ENCODE measurements around the gene TULP1.
"Not testable (repeated sequence)": the region's sequence is repeated elsewhere in the genome, so short reads cannot be mapped to it uniquely, and the experiment has no call there.

The TULP1 gene

GRCh38 chr6:35512740-35513139, at the start of gene TULP1:
Gene TULP1 (minus strand): TSS chr6:35512896. CDS start chr6:35512858, 38 bp downstream.
- DNase-seq, result no peak

GRCh38 chr6:35562060-35562459, 49.4 kb upstream of the TULP1 start:
- DNase-seq, result no peak

- no peak for DNase-seq
Measured at GRCh38 chr6:35561113-35561512, 48.4 kb upstream of the TULP1 start.

DNA sequence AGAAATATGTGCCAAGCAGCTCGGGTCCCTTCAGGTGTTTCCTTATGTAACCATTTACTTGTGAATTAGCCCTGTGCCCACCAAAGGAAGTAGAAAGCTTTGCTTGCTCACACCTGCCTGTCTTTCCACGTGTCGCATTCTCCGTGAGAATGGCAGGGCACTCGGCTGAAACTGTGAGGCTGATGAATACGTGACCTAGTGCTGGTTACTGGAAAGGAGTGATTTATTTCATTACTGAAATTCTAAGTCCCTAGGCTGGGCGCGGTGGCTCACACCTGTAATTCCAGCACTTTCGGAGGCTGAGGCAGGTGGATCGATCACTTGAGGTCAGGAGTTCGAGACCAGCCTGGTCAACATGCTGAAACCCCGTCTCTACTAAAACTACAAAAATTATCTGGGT, 45.9 kb upstream of the TULP1 start:
- DNase-seq, result no peak

- DNase-seq, result no peak
Measured at GRCh38 chr6:35557239-35557638, 44.5 kb upstream of the TULP1 start.

- DNase-seq, result no peak
Measured at GRCh38 chr6:35554811-35555210, 42.1 kb upstream of the TULP1 start.

GRCh38 chr6:35553315-35553714, 40.6 kb upstream of the TULP1 start:
- no peak for DNase-seq

GRCh38 chr6:35552285-35552917, 39.7 kb upstream of the TULP1 start:
- peak; percentile 83 for DNase-seq

DNA sequence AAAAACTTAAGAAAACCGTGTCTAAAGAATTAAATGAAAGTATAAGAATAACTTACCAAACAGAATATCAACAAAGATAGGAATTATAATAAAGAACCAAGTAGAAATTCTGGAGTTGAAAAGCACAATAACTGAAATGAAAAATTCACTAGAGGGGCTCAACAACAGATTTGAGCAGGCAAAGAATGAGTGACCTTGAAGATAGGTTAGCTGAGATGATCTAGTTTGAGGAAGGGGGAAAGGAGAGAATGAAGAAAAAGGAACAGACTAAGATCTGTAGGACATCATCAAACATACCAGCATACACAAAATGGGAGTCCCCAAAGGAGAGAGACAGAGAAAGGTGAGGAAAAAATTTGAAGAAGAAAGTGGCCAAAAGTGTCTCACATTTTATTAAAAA, 37.7 kb upstream of the TULP1 start:
- no peak for DNase-seq

DNA sequence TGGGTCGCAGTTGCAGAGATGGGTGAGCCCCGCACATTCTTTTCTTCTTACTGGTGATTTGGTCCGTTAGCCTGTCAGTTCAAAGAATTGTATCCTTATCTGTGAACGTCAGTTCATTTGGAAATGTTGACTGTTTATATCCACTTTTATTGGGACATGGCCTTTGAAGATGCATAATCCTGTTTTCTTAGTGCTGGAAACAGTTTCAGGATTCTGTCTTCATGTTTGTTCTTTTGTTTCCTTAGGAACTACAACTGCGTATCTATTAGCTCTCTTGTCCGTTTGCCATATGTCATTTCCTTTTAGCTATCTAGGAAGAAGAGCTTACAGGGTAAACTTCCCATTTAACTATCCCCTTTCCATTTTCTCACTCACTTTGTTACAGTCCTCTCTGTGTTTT, 35.0 kb upstream of the TULP1 start:
- DNase-seq, result no peak

GRCh38 chr6:35544769-35545361, 32.2 kb upstream of the TULP1 start:
- no peak for DNase-seq

- no peak for DNase-seq
Measured at GRCh38 chr6:35543459-35544193, 30.9 kb upstream of the TULP1 start.

DNA sequence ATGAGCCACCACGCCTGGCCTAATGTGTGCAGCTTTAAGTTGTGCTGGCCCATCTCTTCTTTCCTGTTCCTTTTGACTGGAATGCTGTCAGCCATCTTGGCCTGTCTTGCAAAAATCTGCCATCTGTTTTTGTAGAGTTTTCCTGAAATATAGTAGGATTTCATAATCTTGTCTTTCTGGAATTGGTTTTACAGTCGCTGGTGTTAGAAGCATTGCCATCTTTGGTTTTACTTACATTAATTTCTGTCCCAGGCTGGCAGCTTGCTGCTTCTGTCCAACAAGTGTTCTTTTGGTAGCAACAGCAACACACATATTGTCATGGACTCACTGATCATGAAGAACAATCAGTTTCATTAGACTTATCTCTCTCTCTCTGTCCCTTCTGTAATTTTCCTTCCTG, 29.1 kb upstream of the TULP1 start:
- DNase-seq, result no peak

DNA sequence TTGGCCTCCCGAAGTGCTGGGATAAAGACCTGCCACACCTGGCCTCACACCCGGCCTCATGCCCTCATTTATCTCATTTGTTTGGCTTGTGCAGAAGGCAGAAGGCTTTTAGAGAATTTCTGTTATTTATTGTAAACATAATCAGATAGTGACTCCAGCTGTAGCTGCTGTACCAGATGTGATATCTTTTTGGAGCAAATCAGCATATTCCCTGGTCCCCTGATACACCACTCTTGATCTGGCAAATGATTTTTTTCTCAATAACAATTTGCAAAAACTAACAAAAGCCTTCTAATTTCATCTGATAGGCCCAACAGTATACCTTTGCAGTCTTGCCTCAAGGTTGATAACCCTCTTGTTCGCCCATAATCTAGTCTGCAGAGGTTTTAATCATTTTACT, 26.5 kb upstream of the TULP1 start:
- no peak for DNase-seq

GRCh38 chr6:35535847-35536246, 23.2 kb upstream of the TULP1 start:
- not testable (repeated sequence) for DNase-seq

- no peak for DNase-seq
Measured at GRCh38 chr6:35534407-35535170, 21.9 kb upstream of the TULP1 start.

- DNase-seq, result no peak
Measured at GRCh38 chr6:35533981-35534380, 21.3 kb upstream of the TULP1 start.

DNA sequence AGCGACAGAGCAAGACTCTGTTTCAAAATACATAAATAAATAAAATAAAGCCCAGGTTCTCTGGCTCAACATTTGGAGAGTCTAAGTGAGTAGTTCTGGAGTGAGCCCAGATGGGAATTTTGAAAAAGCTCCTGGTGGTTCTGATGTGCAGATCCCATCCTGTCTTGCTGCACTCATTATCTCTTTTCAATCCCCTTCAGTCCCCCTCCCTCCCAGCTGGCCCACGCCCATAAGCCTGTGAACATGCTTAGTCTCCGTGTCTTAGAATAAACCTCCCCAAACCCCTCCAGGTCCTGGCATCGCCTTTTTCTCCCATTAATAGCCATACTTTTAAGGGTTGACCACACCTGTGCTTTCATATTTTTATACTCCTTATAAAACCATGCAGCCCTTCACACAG, 19.4 kb upstream of the TULP1 start:
- no peak for DNase-seq

GRCh38 chr6:35524380-35525020, 11.8 kb upstream of the TULP1 start:
- no peak for DNase-seq

DNA sequence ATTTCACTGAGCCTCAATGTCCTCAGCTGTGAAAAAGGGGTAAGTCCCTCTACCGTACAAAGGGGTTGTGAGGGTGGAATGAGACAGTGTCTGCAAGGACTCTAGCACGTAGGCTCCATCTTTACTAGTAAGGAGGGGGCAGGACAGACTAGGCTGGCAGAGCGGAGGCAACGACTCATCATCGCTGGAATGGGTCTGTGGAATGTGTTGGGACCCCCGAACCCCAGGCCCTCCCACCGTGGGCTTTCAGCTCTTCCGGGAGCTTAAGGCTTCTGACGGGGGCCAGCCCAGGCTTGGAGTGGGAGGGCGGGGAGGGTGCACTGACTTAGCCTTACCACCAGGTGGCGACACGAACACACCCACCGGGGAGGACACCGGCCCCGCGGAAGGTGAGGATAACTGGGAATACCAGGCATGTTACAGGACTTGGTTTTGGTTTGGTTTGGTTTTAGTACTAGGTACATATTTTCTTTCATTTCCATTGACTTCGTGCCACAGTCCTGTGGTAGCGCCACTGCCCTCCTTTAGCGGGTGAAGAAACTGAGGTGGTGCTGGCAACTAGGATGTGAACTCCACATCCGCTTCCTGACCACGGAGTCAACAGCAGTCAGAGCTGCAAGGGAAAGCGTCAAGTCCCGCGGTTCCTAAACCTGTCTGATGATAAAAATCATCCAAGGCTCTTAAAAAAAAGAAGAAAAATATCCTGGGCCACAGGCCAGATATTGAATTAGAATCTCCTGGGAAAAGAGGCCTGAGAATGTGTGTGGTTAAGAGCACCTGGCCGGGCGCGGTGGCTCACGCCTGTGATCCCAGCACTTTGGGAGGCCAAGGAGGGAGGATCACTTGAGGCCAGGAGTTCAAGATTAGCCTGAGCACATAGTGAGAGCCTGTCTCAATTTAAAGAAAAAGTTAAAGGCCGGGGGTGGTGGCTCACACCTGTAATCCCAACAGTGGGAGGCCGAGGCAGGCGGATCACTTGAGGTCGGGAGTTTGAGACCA, 10.3 kb upstream of the TULP1 start:
- DNase-seq, result peak; percentile 91

DNA sequence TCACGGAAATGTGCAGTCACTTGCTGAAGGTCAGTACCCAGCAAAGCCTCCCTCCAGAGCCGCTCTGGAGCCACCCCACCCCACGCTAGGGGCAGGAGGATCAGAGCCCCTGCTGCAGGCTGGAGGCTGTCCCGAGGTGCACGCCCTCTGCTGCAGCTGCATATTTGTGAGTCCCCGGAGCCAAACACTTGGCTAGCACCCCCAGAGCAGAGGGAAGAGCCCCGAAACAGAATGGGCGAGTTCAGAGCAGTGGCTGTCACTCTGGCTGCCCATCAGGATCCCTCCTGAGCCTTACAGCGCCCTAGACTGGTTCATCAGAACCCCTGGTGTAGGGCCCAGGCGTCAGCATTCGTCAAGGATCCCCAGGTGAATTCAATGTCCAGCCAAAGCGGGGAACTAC, 9.5 kb upstream of the TULP1 start:
- DNase-seq, result no peak

GRCh38 chr6:35521235-35521634, 8.5 kb upstream of the TULP1 start:
- no peak for DNase-seq
